OCI-LY3 (cell line): ENCODE data around the gene CAPNS2.

Experiments used
- H2AFZ ChIP-seq: fragments of 200-600, 300-600 bp; shearing (Covaris generic); 2 replicates; pipeline ENCODE4 v1.6.0; 2014; ENCODE audit warnings: antibody characterized with exemption, low read depth, low read length
- H3K27ac ChIP-seq: fragments of 200-600, 300-600 bp; sonication (generic); 2 replicates; pipeline ENCODE4 v1.5.1; 2014; ENCODE audit warnings: mild to moderate bottlenecking, low read length, moderate library complexity, mixed read lengths
- H3K27me3 ChIP-seq: fragments of 200-600, 300-600 bp; sonication (generic); 2 replicates; pipeline ENCODE4 v1.6.1; 2014; ENCODE audit warnings: low read depth, low read length, mixed read lengths
- H3K36me3 ChIP-seq: fragments of 200-600, 300-600 bp; sonication (generic); replicated peaks from 2 replicates; pipeline ENCODE3; 2014; ENCODE audit warnings: low read depth, low read length, mixed read lengths
- H3K4me1 ChIP-seq: fragments of 300-600, 200-600 bp; sonication (generic); 2 replicates; pipeline ENCODE4 v1.6.1; 2014; ENCODE audit warnings: low read length, mixed read lengths
- H3K4me2 ChIP-seq: fragments of 200-600, 300-600 bp; sonication (generic); 2 replicates; pipeline ENCODE4 v1.6.1; 2014; ENCODE audit warnings: low read length, mixed read lengths
- H3K4me3 ChIP-seq: fragments of 300-600, 200-600 bp; sonication (generic); 2 replicates; pipeline ENCODE4 v1.5.1; 2014; ENCODE audit warnings: antibody characterized with exemption, mild to moderate bottlenecking, low read length, moderate library complexity
- H3K79me2 ChIP-seq: fragments of 300-600, 200-600 bp; shearing (Covaris generic); 2 replicates; pipeline ENCODE4 v1.6.1; 2014; ENCODE audit warnings: mild to moderate bottlenecking, low read length, mixed read lengths
- H3K9ac ChIP-seq: fragments of 300-600, 200-600 bp; shearing (Covaris generic); 2 replicates; pipeline ENCODE4 v1.6.0; 2014; ENCODE audit warnings: mild to moderate bottlenecking, low read length, moderate library complexity
- H3K9me3 ChIP-seq: fragments of 200-600, 300-600 bp; shearing (Covaris generic); 2 replicates; pipeline ENCODE4 v1.6.1; 2014; ENCODE audit warnings: low read length, mixed read lengths; ENCODE audit not compliant: insufficient read depth
- H4K20me1 ChIP-seq: fragments of 200-600, 300-600 bp; sonication (generic); 2 replicates; pipeline ENCODE4 v1.6.1; 2016; ENCODE audit warnings: low read length, mixed read lengths; ENCODE audit not compliant: insufficient read depth
- EZH2phosphoT487 ChIP-seq: fragments of 200-600 bp; shearing (Covaris generic); IDR thresholded peaks from 2 replicates; pipeline ENCODE4 v1.6.1; 2018; ENCODE audit warnings: antibody characterized with exemption, mixed run types, low read depth
- TF ChIP-seq, protein P1 (sequence below): fragments of 200-600, 300-600 bp; sonication (generic); IDR thresholded peaks from 2 replicates; pipeline ENCODE4 v1.5.1; 2014; ENCODE audit warnings: antibody characterized with exemption, low read length, low read depth

Gene CAPNS2

DNA sequence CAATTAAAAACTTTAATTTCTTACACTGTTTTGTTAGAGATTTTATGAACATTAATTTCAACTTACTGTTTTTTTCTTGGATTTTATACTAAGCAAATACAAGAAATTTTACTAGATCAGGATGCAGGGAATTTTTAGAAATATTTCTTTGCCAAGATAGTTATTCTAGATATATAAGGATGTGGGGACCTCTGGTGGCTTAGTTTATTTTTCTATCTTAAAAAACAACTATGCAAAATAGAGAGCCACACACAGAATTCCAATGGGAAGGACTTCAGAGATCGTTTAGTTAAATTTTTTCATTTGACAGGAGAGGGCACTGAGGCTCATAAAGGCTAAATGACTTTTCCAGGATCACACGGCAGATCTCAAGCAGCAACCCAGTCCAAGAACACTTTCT lies 23.0 kb upstream of the CAPNS2 start:
- TF ChIP-seq EZH2phosphoT487, result no peak
- TF ChIP-seq, protein P1, sequence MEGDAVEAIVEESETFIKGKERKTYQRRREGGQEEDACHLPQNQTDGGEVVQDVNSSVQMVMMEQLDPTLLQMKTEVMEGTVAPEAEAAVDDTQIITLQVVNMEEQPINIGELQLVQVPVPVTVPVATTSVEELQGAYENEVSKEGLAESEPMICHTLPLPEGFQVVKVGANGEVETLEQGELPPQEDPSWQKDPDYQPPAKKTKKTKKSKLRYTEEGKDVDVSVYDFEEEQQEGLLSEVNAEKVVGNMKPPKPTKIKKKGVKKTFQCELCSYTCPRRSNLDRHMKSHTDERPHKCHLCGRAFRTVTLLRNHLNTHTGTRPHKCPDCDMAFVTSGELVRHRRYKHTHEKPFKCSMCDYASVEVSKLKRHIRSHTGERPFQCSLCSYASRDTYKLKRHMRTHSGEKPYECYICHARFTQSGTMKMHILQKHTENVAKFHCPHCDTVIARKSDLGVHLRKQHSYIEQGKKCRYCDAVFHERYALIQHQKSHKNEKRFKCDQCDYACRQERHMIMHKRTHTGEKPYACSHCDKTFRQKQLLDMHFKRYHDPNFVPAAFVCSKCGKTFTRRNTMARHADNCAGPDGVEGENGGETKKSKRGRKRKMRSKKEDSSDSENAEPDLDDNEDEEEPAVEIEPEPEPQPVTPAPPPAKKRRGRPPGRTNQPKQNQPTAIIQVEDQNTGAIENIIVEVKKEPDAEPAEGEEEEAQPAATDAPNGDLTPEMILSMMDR, result no peak; the same call in 1 of the 2 replicates
- Histone ChIP-seq H3K4me1 (no peaks in the 10 kb centered on the region), H3K4me3 (no peak overlapping the region), H3K27me3 (no peaks in the 10 kb centered on the region; the same call in 1 of the 2 replicates), H3K79me2 (no peaks in the 10 kb centered on the region), H4K20me1 (no peaks in the 10 kb centered on the region), H3K4me2 (no peak overlapping the region), H3K36me3 (no peaks in the 10 kb centered on the region), H2AFZ (no peak overlapping the region), H3K27ac (no peak overlapping the region), H3K9me3 (no peaks in the 10 kb centered on the region), H3K9ac (no peak overlapping the region)

GRCh38 chr16:55552621-55553020 lies 13.9 kb upstream of the CAPNS2 start:
- no peak for TF ChIP-seq EZH2phosphoT487
- TF ChIP-seq, protein P1, result no peak
- Histone ChIP-seq H3K9me3 (no peaks in the 10 kb centered on the region), H3K4me2 (no peak overlapping the region), H3K9ac (no peak overlapping the region), H2AFZ (no peak overlapping the region), H3K4me1 (no peaks in the 10 kb centered on the region), H4K20me1 (no peaks in the 10 kb centered on the region), H3K79me2 (no peaks in the 10 kb centered on the region), H3K36me3 (no peaks in the 10 kb centered on the region), H3K4me3 (no peak overlapping the region), H3K27ac (no peak overlapping the region), H3K27me3 (peaks cover 5% of the 10 kb centered on the region; the same call in 1 of the 2 replicates)

DNA sequence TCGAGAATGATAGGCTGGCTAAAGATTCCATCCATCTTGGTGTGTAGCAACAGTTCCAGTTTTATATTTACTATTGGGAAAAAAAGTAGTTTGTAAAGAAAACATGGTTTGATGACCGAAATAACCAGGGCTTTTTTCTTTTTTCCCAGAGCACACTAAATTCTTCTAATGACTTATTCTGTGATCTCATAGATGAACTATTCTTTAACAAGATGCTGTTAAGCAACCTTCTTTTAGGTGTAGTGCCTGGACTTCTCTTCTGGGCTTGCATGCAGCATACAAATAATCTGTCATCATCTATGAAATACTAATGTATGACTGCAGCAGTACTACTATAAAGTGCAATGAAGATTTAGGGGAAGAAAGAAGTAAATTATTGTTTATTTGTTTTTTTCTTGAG lies 11.0 kb upstream of the CAPNS2 start:
- no peaks in the 10 kb centered on the region for H3K4me1 ChIP-seq
- H3K4me3 ChIP-seq, result no peak overlapping the region
- no peak overlapping the region for H3K27ac ChIP-seq
- H3K9me3 ChIP-seq, result no peaks in the 10 kb centered on the region
- H4K20me1 ChIP-seq, result no peaks in the 10 kb centered on the region
- no peaks in the 10 kb centered on the region for H3K27me3 ChIP-seq
- H2AFZ ChIP-seq, result no peak overlapping the region
- TF ChIP-seq EZH2phosphoT487, result no peak
- TF ChIP-seq, protein P1, result no peak
- H3K4me2 ChIP-seq, result no peak overlapping the region
- H3K9ac ChIP-seq, result no peak overlapping the region
- no peaks in the 10 kb centered on the region for H3K79me2 ChIP-seq
- H3K36me3 ChIP-seq, result no peaks in the 10 kb centered on the region

- Histone ChIP-seq H3K27ac (no peak overlapping the region), H2AFZ (no peak overlapping the region), H3K4me2 (no peak overlapping the region), H3K9ac (no peak overlapping the region), H3K79me2 (no peaks in the 10 kb centered on the region), H3K4me3 (no peak overlapping the region), H3K27me3 (no peaks in the 10 kb centered on the region), H3K36me3 (no peaks in the 10 kb centered on the region), H3K9me3 (no peaks in the 10 kb centered on the region), H4K20me1 (no peaks in the 10 kb centered on the region), H3K4me1 (no peaks in the 10 kb centered on the region)
- no peak for TF ChIP-seq EZH2phosphoT487
- TF ChIP-seq, protein P1, result no peak
Measured at GRCh38 chr16:55557186-55557585, 9.3 kb upstream of the CAPNS2 start.
